Osteocyte (in vitro differentiated cells): ENCODE measurements around the gene RNF145. TPM values are rescaled to one million over a fixed set of nuclear protein-coding genes. Genes with fewer than 3 reads are reported as not detected.

Experiments used
- DNase-seq: peaks from one replicate; pipeline ENCODE4 v3.0.0; 2021; ENCODE audit warnings: mixed read lengths; ENCODE audit not compliant: unreplicated experiment; ENCODE audit errors: extremely low spot score
- H3K27ac Mint-ChIP-seq: one replicate; pipeline ENCODE4 v1.8.0; 2021; ENCODE audit warnings: mild to moderate bottlenecking, mixed read lengths; ENCODE audit not compliant: unreplicated experiment
- H3K27me3 Mint-ChIP-seq: one replicate; pipeline ENCODE4 v1.8.0; 2021; ENCODE audit warnings: mixed read lengths; ENCODE audit not compliant: unreplicated experiment
- H3K36me3 Mint-ChIP-seq: one replicate; pipeline ENCODE4 v1.8.0; 2021; ENCODE audit warnings: mixed read lengths; ENCODE audit not compliant: unreplicated experiment
- H3K4me1 Mint-ChIP-seq: one replicate; pipeline ENCODE4 v1.8.0; 2021; ENCODE audit warnings: mixed read lengths; ENCODE audit not compliant: unreplicated experiment
- H3K4me3 Mint-ChIP-seq: one replicate; pipeline ENCODE4 v1.8.0; 2021; ENCODE audit warnings: mild to moderate bottlenecking, moderate library complexity, mixed read lengths; ENCODE audit not compliant: unreplicated experiment
- H3K9me3 Mint-ChIP-seq: one replicate; pipeline ENCODE4 v1.8.0; 2021; ENCODE audit warnings: mixed read lengths; ENCODE audit not compliant: unreplicated experiment
- CTCF ChIP-seq: fragments of 200-600 bp; sonication (generic); IDR thresholded peaks from 2 replicates; pipeline ENCODE4 v1.5.0; 2021; ENCODE audit warnings: antibody characterized with exemption, mild to moderate bottlenecking, moderate library complexity
- total RNA-seq: library from RNA; stranded (reverse); gene quantifications from 2 replicates; pipeline ENCODE4 v1.2.1, GENCODE V29; 2021

Gene RNF145
- total RNA-seq, 1 donor from 2014 or later = 93.4 TPM

GRCh38 chr5:159174511-159175168 lies 34.7 kb downstream of the RNF145 start:
- peak overlapping the region; percentile 65 for H3K27ac Mint-ChIP-seq
- no peak overlapping the region for H3K4me3 Mint-ChIP-seq
- no peaks in the 10 kb centered on the region for H3K27me3 Mint-ChIP-seq
- H3K36me3 Mint-ChIP-seq = peaks cover 40% of the 10 kb centered on the region
- H3K9me3 Mint-ChIP-seq = no peaks in the 10 kb centered on the region
- TF ChIP-seq CTCF = no peak
- no peak for DNase-seq
- H3K4me1 Mint-ChIP-seq = peaks cover 36% of the 10 kb centered on the region

- H3K9me3 Mint-ChIP-seq = no peaks in the 10 kb centered on the region
- no peaks in the 10 kb centered on the region for H3K27me3 Mint-ChIP-seq
- H3K27ac Mint-ChIP-seq = no peak overlapping the region
- H3K4me1 Mint-ChIP-seq = peaks cover 14% of the 10 kb centered on the region
- no peak overlapping the region for H3K4me3 Mint-ChIP-seq
- no peak for DNase-seq
- H3K36me3 Mint-ChIP-seq = peaks cover 38% of the 10 kb centered on the region
- TF ChIP-seq CTCF = no peak
Observed at GRCh38 chr5:159171274-159171673, 38.1 kb downstream of the RNF145 start.

- peaks cover 9% of the 10 kb centered on the region for H3K4me1 Mint-ChIP-seq
- peaks cover 33% of the 10 kb centered on the region for H3K36me3 Mint-ChIP-seq
- no peak for TF ChIP-seq CTCF
- no peaks in the 10 kb centered on the region for H3K27me3 Mint-ChIP-seq
- H3K4me3 Mint-ChIP-seq = no peak overlapping the region
- no peaks in the 10 kb centered on the region for H3K9me3 Mint-ChIP-seq
- DNase-seq = no peak
- H3K27ac Mint-ChIP-seq = no peak overlapping the region
Observed at GRCh38 chr5:159170021-159170420, 39.3 kb downstream of the RNF145 start.

GRCh38 chr5:159166416-159166815 lies 42.9 kb downstream of the RNF145 start:
- Mint-ChIP-seq H3K27me3 (no peaks in the 10 kb centered on the region), H3K4me3 (no peak overlapping the region), H3K4me1 (no peaks in the 10 kb centered on the region), H3K27ac (no peak overlapping the region), H3K36me3 (peaks cover 28% of the 10 kb centered on the region), H3K9me3 (no peaks in the 10 kb centered on the region)
- no peak for TF ChIP-seq CTCF
- DNase-seq = no peak

GRCh38 chr5:159163701-159164046 lies 45.7 kb downstream of the RNF145 start:
- Mint-ChIP-seq H3K36me3 (peaks cover 29% of the 10 kb centered on the region), H3K27me3 (no peaks in the 10 kb centered on the region), H3K9me3 (no peaks in the 10 kb centered on the region), H3K4me3 (no peak overlapping the region), H3K4me1 (peaks cover 6% of the 10 kb centered on the region), H3K27ac (peak overlapping the region; percentile 36)
- no peak for DNase-seq
- TF ChIP-seq CTCF = no peak
